GM19372 (cell line): ENCODE results near the gene RNF220.

Experiments
- ATAC-seq: cut with Tn5 transposase; IDR thresholded peaks from one replicate; pipeline ENCODE4 v1.9.1; 2021; ENCODE audit warnings: mild to moderate bottlenecking, low read depth, moderate library complexity; ENCODE audit not compliant: unreplicated experiment

RNF220 gene

DNA sequence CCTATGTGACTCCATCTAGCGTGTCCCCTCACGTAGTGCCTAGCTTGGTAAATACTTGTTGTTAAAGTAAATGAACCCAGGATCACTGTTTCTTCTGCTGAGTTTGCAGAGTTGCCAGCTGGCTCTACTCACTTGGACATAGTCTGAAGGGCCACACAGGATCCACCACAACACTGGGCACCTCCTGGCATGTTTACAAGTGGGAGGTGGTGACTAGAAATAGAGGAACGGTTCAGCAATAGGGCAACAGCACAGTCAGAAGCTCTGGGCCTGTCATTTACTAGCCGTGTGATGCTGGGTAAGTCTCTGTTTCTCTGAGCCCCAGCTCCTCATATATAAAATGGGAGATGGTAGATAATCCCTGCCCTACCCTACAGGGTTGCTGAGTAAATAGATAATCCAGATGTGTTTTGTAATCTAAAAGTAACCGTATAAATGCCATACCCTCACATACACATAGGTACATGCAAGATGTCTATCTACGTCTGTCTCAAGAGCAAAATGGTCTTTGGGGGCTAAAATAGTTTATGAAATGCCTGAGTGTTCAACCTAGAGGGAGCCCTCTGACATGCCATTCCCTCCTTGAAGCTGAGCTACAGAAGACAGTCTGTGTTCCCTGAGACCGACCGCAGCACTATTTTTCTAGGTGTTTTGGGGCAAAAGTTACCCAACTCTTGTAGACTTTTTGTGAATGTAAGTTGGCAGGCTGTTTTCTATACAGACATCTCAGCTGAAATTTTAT is 20.5 kb downstream of the RNF220 start:
- no peak for ATAC-seq

DNA sequence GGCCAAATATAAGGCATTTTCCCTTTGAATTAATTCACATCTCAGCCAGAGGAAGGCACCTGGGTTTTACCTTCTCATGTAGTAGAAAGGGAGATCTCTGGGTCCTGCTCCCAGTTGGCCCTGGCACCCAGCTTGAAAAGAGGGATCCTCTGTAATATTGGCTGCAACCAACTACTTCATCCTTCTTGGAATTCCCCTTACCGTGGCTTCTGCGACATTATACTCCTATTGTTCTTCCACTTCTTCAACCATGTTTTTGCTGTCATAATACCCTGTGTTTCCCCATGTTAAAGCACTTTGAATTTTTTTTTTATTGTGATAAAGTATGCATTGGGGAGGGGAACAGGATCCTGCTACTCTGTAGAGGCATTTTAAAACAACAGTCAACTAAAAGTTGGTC is 26.8 kb downstream of the RNF220 start:
- ATAC-seq, result no peak

DNA sequence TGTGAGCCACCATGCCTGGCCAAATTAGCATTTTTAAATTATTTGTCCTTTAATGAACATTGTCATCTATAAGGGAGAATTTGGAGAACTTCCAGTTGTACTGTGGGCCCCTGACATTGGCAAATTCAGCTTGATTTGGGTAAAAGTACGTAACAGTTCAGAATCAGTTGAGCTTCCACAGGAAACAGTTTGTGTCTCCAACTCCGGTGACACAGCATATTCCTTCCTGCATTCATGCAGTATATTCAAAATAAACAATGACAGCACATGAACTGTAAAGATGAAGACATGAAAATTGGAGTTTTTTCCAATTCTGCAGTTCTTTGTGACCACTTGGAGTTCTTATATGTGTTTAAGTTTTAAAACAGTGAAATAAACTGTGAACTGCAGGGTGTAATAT is 28.2 kb downstream of the RNF220 start:
- ATAC-seq, result no peak

DNA sequence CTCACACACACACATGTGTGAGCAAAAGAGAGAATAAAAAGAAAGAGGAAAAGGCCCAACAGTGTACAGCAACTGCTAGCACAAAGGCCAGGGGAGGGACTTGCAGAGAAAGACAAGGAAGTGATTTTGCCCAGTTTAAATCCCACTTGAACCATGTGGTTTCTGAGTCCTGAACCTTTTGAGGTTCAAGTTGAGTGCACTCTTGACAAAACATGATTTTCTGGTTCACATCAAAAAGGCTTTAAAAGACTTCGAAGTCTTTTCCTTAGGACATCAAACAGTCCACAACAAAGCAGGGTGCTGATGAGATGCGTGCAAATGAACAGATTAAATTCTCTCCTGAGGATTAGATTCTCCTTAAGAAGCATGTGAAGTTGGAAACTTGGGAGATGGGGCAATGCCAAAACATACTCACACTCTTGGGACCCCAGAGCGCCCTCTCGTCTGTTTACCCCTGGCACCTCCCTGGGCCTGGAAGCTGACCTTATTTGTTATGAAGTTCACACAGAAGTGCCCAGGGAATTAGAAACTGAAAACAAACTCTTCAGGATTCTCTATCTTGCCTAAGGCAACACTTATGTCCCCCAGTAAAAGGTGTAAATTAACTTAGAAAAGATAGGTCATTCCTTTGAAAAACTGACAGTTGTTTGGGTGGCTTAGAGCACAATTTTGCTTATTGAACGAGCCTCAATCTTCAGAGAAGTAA is 31.5 kb downstream of the RNF220 start:
- no peak for ATAC-seq

DNA sequence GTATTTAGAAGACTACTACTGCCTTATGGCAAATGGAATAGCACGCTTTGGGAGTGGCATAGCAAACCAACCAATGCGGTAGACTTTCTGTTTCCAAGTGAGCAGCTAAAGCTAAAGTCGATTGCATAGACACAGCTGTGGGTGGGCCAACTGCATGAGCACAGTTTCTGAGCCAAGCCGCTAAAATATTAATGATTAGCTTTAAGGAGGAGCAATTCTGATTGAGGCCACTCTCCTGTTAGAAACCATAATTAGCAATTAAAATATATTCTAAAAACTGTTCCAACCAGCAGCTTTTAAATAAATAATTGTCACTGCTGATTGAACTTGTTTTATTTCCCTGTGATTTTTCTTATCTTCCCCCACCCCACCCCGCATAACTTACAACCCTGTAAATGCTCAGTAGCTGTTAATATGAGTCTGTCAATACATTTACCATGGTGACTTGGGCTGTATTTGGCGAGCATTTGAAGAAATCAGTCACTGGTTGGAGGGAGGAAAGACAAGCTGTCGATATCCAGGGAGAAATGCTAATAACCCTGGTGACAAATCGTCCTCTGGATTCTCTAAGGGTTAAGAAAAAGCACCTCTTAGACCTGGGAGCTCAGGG is 32.2 kb downstream of the RNF220 start:
- no peak for ATAC-seq

DNA sequence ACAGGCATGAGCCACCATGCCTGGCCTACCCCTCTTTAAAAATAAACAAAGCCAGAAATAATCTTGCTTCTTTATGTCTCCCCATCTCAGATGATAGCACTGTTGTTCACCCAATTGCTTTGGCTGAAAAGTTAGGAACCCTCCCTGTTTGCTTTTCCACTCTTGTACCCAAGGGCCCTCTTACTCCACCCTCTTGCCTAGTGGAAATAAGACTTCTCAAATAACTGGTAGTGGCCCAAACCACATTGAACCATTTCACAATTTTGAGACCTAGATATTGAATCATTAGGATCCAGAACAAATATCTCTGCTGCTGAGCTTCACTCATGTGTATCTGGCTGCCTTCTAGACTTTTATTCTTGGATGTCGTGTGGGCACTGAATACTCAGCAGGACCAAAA is 37.7 kb downstream of the RNF220 start:
- ATAC-seq, result no peak

DNA sequence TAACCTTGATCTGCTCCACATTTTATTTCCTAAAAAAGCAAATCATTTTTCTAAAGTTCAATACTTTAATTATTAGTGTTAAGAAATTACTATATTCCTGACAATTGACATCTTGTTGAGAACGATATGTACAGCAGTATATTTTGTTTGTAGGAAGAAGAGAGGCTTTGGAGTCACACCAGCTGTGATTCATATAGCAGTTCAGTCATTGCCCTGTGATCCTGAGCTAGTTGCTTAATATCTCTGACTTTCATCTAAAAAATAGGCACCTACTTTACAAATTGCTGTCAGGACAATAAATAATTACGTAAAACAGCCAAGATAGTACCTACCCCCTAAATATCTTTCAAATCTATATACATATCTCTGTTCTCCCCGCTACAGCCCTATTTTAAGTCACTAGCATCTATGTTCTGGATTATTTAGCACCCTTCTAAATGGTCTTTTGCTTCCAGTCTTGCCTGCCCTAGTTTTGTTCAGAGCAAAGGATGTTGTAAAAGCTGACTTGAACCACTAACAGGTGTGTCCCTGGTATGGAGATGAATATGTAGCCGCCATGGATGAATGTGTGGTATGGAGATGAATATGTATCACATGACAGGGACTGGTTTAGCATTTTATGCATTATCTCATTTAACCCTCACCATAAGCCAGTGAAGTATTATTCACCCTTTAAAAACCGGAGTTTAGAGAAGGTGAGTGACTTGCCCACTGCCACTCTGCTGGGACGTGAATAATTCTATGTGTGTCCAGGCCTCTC is 42.2 kb downstream of the RNF220 start:
- no peak for ATAC-seq

DNA sequence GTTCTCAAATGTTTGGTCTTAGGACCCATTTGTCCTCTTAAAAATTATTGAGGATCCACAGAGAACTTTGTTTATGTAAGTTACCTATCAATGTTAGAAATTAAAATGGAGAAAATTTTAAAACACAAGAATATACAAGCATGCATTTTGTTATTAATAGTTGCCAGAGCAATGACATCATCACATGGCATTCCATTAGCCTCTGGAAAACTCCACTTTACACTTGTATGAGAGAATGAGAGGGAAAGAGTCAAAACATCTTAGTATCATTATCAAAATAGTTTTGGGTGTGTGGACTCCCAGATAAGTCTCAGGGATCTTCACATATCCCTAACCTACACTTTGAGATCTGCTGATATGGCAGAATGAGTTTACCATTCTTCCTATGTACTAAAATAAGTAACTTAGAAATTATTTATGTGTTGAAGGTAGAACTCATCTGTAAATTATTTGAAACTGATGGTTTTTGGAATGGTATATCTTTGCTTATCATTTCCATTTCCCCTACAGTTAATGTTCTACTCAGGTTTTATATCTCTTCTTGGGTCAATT is 48.8 kb downstream of the RNF220 start:
- ATAC-seq, result no peak

DNA sequence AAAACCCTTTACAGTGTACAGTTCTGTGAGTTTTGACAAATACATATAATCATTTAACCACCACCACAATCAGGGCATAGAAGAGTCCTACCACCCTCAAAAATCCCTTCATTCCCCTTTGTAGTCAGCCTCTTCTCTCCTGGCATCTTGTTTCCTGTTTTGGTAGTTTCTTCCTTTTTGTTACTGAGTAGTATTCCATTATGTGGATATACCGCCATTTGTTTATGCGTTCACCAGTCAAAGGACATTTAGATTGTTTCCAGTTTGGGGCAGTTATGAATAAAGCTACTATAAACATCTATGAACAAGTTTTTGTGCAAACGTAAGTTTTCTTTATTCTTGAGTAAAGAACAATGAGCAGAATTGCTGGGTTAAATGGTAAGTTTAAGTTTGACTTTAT is 49.6 kb downstream of the RNF220 start:
- no peak for ATAC-seq

DNA sequence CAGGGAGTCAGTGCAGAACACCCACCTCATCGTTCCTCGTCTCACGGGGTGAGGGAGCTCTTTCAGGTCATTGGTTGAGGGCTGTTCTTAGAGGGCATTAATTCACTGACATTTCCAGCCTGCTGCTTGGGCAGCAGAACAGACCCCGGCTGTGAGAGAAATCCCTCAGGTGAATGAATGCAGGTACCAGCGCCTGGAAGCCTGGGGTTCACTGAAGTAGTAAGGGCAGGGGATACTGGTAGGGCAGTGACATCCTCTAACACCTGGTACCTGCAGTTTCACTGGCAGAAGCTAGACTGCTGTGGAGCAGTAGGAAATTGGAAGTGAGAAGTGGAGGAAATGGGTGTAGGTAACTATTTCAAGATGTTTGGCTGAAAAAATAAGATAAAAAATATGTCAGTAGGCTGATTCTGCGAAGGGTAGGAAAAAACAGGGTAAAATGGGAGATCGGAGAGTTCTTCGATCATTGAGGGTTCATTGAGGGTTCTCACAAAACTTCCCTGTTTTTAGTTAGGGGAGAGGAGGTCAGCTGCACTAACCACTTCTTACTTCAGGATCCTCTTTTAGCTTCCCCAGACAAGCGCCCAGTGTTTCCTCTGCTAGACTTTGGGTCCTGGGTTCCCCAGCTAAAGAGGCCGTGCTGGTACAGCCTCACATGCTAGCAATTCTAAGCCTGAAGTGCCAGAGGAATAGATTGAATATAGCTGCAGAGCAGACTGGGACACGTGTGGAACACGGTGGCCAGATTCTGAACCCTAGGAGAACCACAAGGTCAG is 55.2 kb downstream of the RNF220 start:
- ATAC-seq, result no peak

DNA sequence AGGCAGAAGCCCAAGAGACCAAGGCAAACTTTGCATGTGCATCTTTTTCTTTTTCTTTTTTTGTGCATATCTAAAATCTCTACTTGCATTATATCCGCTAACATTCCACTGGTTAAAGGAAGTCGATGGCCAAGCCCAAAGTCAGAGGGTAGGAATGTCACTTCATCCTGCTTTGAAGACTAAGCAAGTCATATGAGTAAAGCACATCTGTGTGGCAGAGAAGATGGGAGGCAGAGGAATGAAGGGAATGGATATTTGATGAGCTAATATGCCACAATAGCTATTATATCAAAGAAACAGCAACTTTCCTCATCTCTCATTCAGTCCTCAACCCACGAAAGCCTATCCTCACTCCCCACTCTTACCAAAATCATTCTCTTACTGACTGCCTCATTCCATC is 59.3 kb downstream of the RNF220 start:
- ATAC-seq, result no peak

DNA sequence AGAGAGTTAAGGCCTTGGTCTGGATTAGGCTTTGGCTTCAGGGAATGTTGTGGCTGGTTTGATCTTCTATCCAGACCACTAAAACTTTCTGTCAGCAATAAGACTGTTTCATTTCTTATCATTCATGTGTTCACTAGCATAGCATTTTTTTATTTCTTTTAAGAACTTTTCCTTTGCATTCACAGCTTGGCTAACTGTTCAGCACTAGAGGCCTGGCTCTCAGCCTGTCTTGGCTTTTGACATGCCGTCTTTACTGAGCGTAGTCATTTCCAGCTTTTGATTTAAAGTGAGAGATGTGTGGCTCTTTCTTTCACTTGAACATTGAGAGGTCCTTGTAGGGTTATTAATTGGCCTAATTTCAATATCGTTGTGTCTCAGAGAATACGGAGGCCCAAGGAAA is 62.5 kb downstream of the RNF220 start:
- ATAC-seq, result no peak

DNA sequence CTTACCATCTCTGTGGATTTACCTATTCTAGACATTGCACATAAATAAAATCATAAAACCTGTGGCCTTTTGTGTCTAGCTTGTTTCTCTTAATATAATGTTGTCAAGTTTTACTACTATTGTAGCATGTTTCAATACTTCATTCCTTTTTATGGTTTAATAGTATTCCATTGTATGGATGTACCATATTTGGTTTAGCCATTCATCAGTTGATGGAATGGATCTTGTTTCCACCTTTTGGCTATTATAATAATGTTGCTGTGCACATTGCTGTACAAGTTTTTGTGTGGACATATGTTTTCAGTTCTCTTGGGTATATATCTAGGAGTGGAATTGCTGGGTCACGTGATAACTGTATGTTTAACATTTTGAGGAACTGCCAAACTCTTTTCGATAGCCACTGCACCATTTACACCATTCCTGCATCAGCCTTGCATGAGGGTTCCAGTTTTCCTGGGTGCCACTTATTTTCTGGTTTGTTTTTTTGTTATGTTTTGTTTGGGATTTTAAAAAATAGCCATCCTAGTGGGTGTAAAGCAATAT is 66.9 kb downstream of the RNF220 start:
- ATAC-seq, result no peak

DNA sequence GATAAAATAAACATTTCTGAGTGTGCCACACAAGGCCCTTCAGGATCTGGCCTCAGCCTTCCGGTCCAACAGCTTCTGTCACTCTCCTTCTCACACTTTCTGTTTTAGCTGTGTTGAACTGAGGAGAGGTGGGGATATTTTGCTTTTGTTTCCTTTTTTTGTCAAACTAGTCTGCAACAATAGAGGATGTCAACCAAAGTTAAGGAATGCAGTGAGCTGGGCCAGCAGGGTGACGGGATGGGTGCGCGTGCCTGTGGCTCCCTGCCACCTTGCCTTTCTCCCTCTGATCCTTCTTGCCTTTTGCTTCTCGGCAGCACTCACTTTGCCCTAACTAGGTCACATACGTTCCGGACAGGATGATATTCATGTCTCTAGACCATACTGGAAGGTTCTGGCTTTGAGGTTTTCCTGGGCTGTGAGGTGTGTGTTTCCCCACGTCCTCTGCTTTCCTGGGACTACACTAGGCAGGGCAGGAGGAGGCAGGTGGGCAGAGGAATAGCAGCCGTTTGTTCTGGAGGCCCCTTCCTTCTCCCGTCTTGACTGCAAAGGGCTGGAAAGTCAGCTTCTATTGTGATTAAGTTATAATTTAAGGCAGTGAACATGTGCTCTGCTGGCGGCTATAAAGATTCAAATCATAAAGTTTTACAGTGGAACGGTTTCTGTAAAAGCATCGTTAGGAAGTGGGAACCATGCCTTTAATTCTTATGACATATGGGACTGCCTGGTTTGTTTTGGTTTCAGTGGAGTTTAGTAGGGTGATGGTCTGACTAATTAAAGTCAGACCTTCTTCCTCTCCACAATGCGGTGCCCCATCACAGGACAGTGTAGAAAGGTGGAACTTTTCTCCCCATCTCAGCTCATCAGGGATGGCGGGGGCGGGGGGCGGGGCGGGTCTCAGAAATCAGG is 67.8 kb downstream of the RNF220 start:
- no peak for ATAC-seq

DNA sequence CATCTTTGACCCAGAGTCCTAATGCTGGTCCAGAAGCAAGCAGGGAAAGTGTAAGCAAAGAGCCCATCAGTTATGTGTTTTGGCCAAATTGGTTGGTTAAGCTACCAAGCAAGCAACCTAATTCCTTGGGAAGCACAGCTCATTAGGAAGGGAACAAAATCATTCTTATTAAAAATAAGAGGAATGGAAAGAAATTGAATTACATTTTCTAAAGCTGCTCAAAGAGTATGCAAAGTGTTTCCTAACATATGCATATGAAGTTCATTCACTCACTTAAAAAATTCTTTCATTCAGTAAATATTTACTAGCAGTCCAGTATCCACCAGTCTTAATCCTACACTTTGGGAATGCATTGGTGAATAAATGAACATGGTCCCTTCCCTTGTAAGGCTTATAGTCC is 71.8 kb downstream of the RNF220 start:
- no peak for ATAC-seq

DNA sequence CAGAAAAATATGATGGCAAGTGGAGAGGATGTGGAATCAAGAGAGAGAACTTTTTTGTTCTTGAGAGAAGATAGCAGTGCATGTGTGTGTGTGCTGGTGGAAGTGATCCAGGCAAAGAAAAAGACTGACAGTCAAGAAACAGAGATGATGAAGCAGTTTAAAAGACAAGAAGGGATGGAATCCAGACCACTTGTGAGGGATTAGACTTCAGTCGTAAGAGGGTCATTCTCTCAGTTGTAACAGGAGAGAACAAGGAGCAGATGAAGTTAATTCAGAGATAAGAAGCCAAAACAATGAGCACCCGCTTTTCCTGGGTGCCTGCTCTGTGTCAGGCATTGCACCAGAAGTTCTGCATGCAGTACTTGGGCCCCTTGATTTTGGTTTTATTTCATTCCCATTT is 76.6 kb downstream of the RNF220 start:
- no peak for ATAC-seq

DNA sequence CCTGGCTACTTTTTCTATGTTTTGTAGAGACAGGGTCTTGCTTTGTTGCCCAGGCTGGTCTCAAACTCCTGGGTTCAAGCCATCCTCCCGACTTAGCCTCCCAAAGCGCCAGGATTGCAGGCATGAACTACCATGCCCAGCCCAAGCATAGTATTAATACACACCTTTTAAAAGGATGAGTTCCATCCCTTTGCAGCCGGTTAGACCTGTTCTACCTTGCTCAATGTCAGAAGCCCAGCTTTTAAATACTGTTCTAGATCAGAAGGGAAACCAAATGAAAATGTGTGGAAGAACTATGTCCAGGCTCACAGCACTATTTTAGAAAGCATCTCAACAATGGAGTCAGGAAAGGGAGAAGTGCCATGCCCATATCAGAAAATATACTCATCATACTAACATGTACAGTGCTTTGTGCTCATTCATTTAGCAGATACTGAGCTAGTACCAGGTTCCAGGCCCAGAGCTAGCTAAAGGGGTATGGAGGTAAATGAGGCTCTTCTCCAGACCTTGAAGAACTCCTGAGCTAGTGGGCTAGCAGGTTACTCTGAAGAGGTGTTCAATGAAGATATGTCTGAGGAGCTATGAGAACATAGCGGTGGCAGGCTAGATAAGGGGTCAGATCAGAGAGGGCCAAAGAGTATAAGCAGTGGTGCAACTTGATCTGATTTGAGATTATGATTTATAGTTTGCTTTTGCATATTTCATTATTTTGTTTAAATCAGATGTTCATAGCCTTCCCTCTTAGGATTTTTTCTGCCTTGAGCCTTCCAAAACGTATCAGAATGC is 78.2 kb downstream of the RNF220 start:
- no peak for ATAC-seq

DNA sequence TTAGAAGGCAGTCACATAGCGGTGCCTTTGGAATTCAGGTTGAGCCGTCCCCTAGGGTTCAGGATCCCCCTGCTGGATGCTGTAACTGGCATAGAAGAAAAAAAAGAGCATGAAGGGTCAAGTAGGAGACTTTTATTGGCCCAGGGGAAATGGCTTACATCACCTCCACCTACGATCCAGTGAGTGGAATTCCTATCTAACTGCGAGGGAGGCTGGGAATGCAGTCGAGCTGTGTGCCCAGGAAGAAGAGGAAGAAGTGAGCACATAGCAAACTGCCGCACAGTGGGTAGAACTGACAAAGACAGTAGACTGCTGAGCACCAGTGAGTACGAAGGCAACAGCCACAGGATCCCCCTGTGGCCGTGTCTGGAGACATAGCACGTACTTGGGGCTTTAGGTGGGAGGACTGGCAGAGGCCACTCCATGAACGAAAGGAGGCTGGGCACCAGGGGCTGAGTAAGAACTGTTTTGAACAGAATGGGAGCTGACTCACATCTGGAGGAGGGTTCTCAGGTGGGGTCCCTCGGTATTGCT is 79.2 kb downstream of the RNF220 start:
- no peak for ATAC-seq
